ENCODE results near the gene TRIM28. TPM values are rescaled to one million over a fixed set of nuclear protein-coding genes. Genes with fewer than 3 reads are reported as not detected.

TRIM28 gene
- total RNA-seq, 1 experiment from 2014 or later = 1,221 TPM

- TF ChIP-seq, protein P1, sequence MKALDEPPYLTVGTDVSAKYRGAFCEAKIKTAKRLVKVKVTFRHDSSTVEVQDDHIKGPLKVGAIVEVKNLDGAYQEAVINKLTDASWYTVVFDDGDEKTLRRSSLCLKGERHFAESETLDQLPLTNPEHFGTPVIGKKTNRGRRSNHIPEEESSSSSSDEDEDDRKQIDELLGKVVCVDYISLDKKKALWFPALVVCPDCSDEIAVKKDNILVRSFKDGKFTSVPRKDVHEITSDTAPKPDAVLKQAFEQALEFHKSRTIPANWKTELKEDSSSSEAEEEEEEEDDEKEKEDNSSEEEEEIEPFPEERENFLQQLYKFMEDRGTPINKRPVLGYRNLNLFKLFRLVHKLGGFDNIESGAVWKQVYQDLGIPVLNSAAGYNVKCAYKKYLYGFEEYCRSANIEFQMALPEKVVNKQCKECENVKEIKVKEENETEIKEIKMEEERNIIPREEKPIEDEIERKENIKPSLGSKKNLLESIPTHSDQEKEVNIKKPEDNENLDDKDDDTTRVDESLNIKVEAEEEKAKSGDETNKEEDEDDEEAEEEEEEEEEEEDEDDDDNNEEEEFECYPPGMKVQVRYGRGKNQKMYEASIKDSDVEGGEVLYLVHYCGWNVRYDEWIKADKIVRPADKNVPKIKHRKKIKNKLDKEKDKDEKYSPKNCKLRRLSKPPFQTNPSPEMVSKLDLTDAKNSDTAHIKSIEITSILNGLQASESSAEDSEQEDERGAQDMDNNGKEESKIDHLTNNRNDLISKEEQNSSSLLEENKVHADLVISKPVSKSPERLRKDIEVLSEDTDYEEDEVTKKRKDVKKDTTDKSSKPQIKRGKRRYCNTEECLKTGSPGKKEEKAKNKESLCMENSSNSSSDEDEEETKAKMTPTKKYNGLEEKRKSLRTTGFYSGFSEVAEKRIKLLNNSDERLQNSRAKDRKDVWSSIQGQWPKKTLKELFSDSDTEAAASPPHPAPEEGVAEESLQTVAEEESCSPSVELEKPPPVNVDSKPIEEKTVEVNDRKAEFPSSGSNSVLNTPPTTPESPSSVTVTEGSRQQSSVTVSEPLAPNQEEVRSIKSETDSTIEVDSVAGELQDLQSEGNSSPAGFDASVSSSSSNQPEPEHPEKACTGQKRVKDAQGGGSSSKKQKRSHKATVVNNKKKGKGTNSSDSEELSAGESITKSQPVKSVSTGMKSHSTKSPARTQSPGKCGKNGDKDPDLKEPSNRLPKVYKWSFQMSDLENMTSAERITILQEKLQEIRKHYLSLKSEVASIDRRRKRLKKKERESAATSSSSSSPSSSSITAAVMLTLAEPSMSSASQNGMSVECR (CRISPR knock-in tag; IDR thresholded peaks at IDR 0.05; ENCODE audit: borderline replicate concordance) = no peak
- no peak for TF ChIP-seq KAT7 (CRISPR knock-in tag; IDR thresholded peaks at IDR 0.05; ENCODE audit: borderline replicate concordance)
- no peak for TF ChIP-seq ZNF263 (CRISPR knock-in tag; IDR thresholded peaks at IDR 0.05; ENCODE audit: low read depth)
- no peak for TF ChIP-seq SP1 (CRISPR knock-in tag; conservative IDR thresholded peaks at IDR 0.05)
- no peak for TF ChIP-seq NFYB (CRISPR knock-in tag; conservative IDR thresholded peaks at IDR 0.05; ENCODE audit: low read depth)
- no peak for TF ChIP-seq ATF2 (CRISPR knock-in tag; IDR thresholded peaks at IDR 0.05; ENCODE audit: borderline replicate concordance, low read depth)
- no peak for TF ChIP-seq RORB (CRISPR knock-in tag; IDR thresholded peaks at IDR 0.05)
These were observed 17.7 kb downstream of the TRIM28 start (continued) for GRCh38 chr19:58561373-58562121.

DNA sequence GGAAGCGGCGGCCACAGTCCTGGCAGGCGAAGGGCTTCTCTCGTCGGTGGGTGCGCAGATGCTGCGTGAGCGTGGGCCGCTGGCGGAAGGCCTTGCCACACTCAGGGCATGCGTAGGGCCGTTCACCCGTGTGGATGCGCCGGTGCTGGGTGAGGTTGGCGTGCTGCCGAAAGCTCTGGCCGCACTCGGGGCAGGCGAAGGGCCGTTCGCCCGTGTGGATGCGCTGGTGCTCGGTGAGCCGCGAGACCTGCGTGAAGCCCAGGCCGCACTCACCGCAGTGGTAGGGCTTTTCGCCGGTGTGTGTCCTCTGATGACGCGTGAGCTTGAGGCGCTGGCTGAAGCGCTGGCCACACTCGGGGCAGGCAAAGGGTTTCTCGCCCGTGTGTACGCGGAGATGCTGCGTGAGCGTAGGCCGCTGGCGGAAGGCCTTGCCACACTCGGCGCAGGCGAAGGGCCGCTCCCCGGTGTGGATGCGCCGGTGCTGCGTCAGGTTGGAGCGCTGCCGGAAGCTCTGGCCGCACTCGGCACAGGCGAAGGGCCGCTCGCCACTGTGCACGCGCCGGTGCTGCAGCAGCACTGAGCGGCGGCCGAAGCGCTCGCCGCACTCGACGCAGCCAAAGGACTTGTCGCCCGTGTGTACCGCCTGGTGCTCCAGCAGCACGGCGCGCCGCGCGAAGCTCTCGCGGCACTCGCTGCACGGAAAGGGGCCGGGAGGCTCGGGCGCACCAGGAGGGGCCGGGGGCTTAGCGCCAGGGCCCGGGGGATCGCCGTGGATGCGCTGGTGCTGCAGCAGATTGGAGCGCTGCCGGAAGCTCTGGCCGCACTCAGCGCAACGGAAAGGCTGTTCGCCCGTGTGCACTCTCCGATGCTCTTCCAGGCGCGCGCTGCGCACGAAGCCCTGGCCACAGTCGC lies 18.5 kb downstream of the TRIM28 start:
- Mint-ChIP-seq H3K27me3 (ENCODE audit: low read depth) (peaks cover 56% of the 10 kb centered on the region), H3K27ac (no peak overlapping the region), H3K36me3 (no peaks in the 10 kb centered on the region), H3K9me3 (no peaks in the 10 kb centered on the region), H3K4me1 (peaks cover 19% of the 10 kb centered on the region), H3K4me3 (peak overlapping the region; percentile 66)
- ChIA-PET CTCF (interaction anchor here (0.8 to 3.6 kb wide), 5 partner anchors 8 to 49 kb away, joined by 3 to 20 read pairs (median 6); partner anchors contain the start of gene ZBTB45), POLR2A (interaction anchor here (0.6 to 2.6 kb wide), 9 partner anchors 9 to 43 kb away, joined by 3 to 14 read pairs (median 4); partner anchors contain the start of genes MZF1, TRIM28 and ZBTB45)
- ATAC-seq (peak; percentile 2; the same call in 1 of the 2 replicates), DNase-seq (ENCODE audit: low spot score) (peak; percentile 56)
- TF ChIP-seq CTCF (IDR thresholded peaks at IDR 0.05) = no peak
- TF ChIP-seq, protein P2, sequence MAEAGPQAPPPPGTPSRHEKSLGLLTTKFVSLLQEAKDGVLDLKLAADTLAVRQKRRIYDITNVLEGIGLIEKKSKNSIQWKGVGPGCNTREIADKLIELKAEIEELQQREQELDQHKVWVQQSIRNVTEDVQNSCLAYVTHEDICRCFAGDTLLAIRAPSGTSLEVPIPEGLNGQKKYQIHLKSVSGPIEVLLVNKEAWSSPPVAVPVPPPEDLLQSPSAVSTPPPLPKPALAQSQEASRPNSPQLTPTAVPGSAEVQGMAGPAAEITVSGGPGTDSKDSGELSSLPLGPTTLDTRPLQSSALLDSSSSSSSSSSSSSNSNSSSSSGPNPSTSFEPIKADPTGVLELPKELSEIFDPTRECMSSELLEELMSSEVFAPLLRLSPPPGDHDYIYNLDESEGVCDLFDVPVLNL (CRISPR knock-in tag; IDR thresholded peaks at IDR 0.05; ENCODE audit: borderline replicate concordance, low read depth) = no peak
- TF ChIP-seq ZNF423 (CRISPR knock-in tag; IDR thresholded peaks at IDR 0.05) = no peak
- no peak for TF ChIP-seq NFATC4 (CRISPR knock-in tag; IDR thresholded peaks at IDR 0.05)
- no peak for TF ChIP-seq NR3C1 (CRISPR knock-in tag; conservative IDR thresholded peaks at IDR 0.05; ENCODE audit: low read depth)
- TF ChIP-seq HMGA2 (CRISPR knock-in tag; IDR thresholded peaks at IDR 0.05) = no peak
- no peak for TF ChIP-seq PRRX2 (CRISPR knock-in tag; IDR thresholded peaks at IDR 0.05)
- no peak for TF ChIP-seq GABPB1 (CRISPR knock-in tag; IDR thresholded peaks at IDR 0.05)
- TF ChIP-seq FOXP4 (CRISPR knock-in tag; IDR thresholded peaks at IDR 0.05) = peak; percentile 13; the same call in 1 of the 2 replicates
- TF ChIP-seq CREB1 (CRISPR knock-in tag; IDR thresholded peaks at IDR 0.05) = no peak
- no peak for TF ChIP-seq CREM (CRISPR knock-in tag; IDR thresholded peaks at IDR 0.05)
- TF ChIP-seq, protein P1 (CRISPR knock-in tag; IDR thresholded peaks at IDR 0.05; ENCODE audit: borderline replicate concordance) = peak; percentile 70; the same call in 1 of the 2 replicates
